ENCODE results near the gene AP1B1.

The AP1B1 gene

GRCh38 chr22:29313576-29314466, 74.5 kb downstream of the AP1B1 start:
- no peak for DNase-seq (ENCODE audit: low read depth in 3 of 3)

- DNase-seq (ENCODE audit: low read depth in 3 of 3), result no peak
Observed at GRCh38 chr22:29313126-29313575, 75.2 kb downstream of the AP1B1 start.

GRCh38 chr22:29312218-29313125, 75.9 kb downstream of the AP1B1 start:
- DNase-seq (ENCODE audit: low read depth in 3 of 3), result no peak

- no peak for DNase-seq (ENCODE audit: low read depth in 3 of 3)
Observed at GRCh38 chr22:29311464-29312217, 76.7 kb downstream of the AP1B1 start.

GRCh38 chr22:29310863-29311339, 77.5 kb downstream of the AP1B1 start:
- peak; percentile 37 to 75 (median 52) for DNase-seq (ENCODE audit: low read depth in 3 of 3)

- no peak for DNase-seq (ENCODE audit: low read depth in 3 of 3)
Observed at GRCh38 chr22:29310065-29310862, 78.1 kb downstream of the AP1B1 start.

GRCh38 chr22:29309332-29310064, 78.9 kb downstream of the AP1B1 start:
- no peak for DNase-seq (ENCODE audit: low read depth in 3 of 3)

GRCh38 chr22:29308791-29309262, 79.5 kb downstream of the AP1B1 start:
- DNase-seq (ENCODE audit: low read depth in 3 of 3), result no peak

- no peak for DNase-seq (ENCODE audit: low read depth in 3 of 3)
Observed at GRCh38 chr22:29308148-29308790, 80.1 kb downstream of the AP1B1 start.

- DNase-seq (ENCODE audit: low read depth in 3 of 3), result no peak
Observed at GRCh38 chr22:29307596-29308147, 80.7 kb downstream of the AP1B1 start.

GRCh38 chr22:29306835-29307595, 81.4 kb downstream of the AP1B1 start:
- peak in 1 of 3 experiments; percentile 40 for DNase-seq (ENCODE audit: low read depth in 3 of 3)

- DNase-seq (ENCODE audit: low read depth in 3 of 3), result peak in 1 of 3 experiments; percentile 50
Observed at GRCh38 chr22:29306175-29306834, 82.1 kb downstream of the AP1B1 start, which contains the start of gene GAS2L1. Gene GAS2L1 (plus strand): TSS chr22:29306650. CDS start chr22:29308106, 1,456 bp downstream.

GRCh38 chr22:29305836-29306174, 82.6 kb downstream of the AP1B1 start:
- DNase-seq (ENCODE audit: low read depth in 3 of 3), result no peak

- no peak for DNase-seq (ENCODE audit: low read depth in 3 of 3)
Observed at GRCh38 chr22:29302681-29303465, 85.5 kb downstream of the AP1B1 start.

GRCh38 chr22:29302402-29302680, 86.0 kb downstream of the AP1B1 start:
- DNase-seq (ENCODE audit: low read depth in 3 of 3), result no peak

GRCh38 chr22:29301716-29302401, 86.5 kb downstream of the AP1B1 start:
- DNase-seq (ENCODE audit: low read depth in 3 of 3), result no peak
